ENCODE measurements around the gene TNRC18. TPM values are rescaled to one million over a fixed set of nuclear protein-coding genes. Genes with fewer than 3 reads are reported as not detected.

Gene TNRC18
- total and polyA plus RNA-seq, 2 of the 8 experiments (the other 6 are each of a cell fraction or from before 2014, with no cell fraction given) = 1.7 to 8.6 TPM

DNA sequence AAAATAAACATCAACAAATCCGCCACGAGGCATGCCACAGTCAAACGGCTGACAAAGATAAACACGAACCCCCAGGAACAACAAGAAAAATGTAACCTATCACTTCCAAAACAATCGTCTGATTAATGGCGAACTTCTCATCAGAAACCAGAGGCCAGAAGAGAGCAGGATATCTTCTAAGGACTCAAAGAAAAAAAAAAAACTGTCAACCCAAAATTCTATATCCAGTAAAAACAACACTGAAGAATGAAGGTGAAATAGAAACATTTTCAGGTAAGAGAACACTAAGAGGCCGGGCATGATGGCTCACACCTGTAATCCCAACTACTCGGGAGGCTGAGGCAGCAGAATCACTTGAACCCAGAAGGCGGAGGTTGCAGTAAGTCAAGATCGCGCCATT is 86.6 kb downstream of the TNRC18 start:
- H2BK5ac ChIP-seq (ENCODE audit: low read depth, low read length) = no peak overlapping the region
- no peak overlapping the region for H2BK15ac ChIP-seq (ENCODE audit: low read length)
- H3K56ac ChIP-seq (replicated peaks; ENCODE audit: insufficient read length, low read depth, low read length) = no peak overlapping the region
- no peak overlapping the region for H4K5ac ChIP-seq (ENCODE audit: insufficient read length, low read depth, low read length)
- H4K8ac ChIP-seq (ENCODE audit: extremely low read depth, insufficient read depth, low read length) = no peak overlapping the region
- no peak overlapping the region for H3K9ac ChIP-seq (replicated peaks in 1 of 4; ENCODE audit: extremely low read depth in 1 of 4, low read depth in 3 of 4, low read length in 3 of 4)
- FAIRE-seq = no peak
- 96% methylated on average over 11 of the region's 11 CpGs; no CpG with 5 or more reads in 1 of the 2 experiments for WGBS, 2 experiments (ENCODE audit: extremely low coverage in 1 of 2, insufficient coverage in 1 of 2, insufficient read length in 1 of 2, insufficient replicate concordance in 2 of 2, low coverage in 1 of 2, low lambda C conversion rate in 2 of 2, missing lambda C conversion rate in 1 of 2)
- no peaks in the 10 kb centered on the region for H4K20me1 ChIP-seq (replicated peaks in 1 of 2; ENCODE audit: control insufficient read depth in 1 of 2, insufficient read depth in 2 of 2, low read length in 2 of 2)
- no peak overlapping the region for H2AK5ac ChIP-seq (ENCODE audit: low read depth, low read length)
- H3K27me3 ChIP-seq (replicated peaks in 1 of 4; ENCODE audit: control insufficient read depth in 3 of 4, extremely low read depth in 1 of 4, insufficient read depth in 3 of 4, low read length in 3 of 4) = no peaks in the 10 kb centered on the region
- TF ChIP-seq, protein P1, sequence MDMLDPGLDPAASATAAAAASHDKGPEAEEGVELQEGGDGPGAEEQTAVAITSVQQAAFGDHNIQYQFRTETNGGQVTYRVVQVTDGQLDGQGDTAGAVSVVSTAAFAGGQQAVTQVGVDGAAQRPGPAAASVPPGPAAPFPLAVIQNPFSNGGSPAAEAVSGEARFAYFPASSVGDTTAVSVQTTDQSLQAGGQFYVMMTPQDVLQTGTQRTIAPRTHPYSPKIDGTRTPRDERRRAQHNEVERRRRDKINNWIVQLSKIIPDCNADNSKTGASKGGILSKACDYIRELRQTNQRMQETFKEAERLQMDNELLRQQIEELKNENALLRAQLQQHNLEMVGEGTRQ (IDR thresholded peaks at IDR 0.05; ENCODE audit: low read length) = no peak
- TF ChIP-seq SIN3A (conservative IDR thresholded peaks at IDR 0.05 in 1 of 2, IDR thresholded peaks at IDR 0.05 in 1 of 2; ENCODE audit: low read depth in 1 of 2, low read length in 2 of 2) = no peak
- TF ChIP-seq RFX5 (IDR thresholded peaks at IDR 0.05; ENCODE audit: borderline replicate concordance, low read depth, low read length) = no peak
- no peak for TF ChIP-seq KDM1A (IDR thresholded peaks at IDR 0.05; ENCODE audit: borderline replicate concordance, low read length)
- no peak for TF ChIP-seq CBX8 (IDR thresholded peaks at IDR 0.05; ENCODE audit: borderline replicate concordance, low read depth, low read length)
- no peak for TF ChIP-seq SRF (IDR thresholded peaks at IDR 0.05; ENCODE audit: low read depth, low read length)
- TF ChIP-seq JUND (IDR thresholded peaks at IDR 0.05; ENCODE audit: low read length) = no peak
- no peak for TF ChIP-seq GTF2F1 (IDR thresholded peaks at IDR 0.05; ENCODE audit: borderline replicate concordance, low read depth, low read length)
- TF ChIP-seq SIRT6 (IDR thresholded peaks at IDR 0.05; ENCODE audit: low read length) = no peak
- TF ChIP-seq TCF12 (IDR thresholded peaks at IDR 0.05; ENCODE audit: low read depth, low read length) = no peak
- no peak for TF ChIP-seq KDM4A (IDR thresholded peaks at IDR 0.05; ENCODE audit: low read depth, low read length, severe bottlenecking)
- no peaks in the 10 kb centered on the region for H3K23me2 ChIP-seq (ENCODE audit: low read depth, low read length)
- H3K4me1 ChIP-seq (replicated peaks in 1 of 4; ENCODE audit: control insufficient read depth in 3 of 4, insufficient read depth in 4 of 4, low read length in 3 of 4) = peaks cover 0 to 4% (median 0%) of the 10 kb centered on the region in 4 experiments; a peak in 1 of 7 replicates
- no peak overlapping the region for H2AFZ ChIP-seq (ENCODE audit: low read length)
- no peaks in the 10 kb centered on the region for H3K79me1 ChIP-seq (ENCODE audit: low read depth, low read length)
- no peak overlapping the region for H2BK20ac ChIP-seq (ENCODE audit: low read length)
- no peaks in the 10 kb centered on the region for H3K79me2 ChIP-seq (ENCODE audit: control insufficient read depth in 1 of 2, insufficient read depth in 2 of 2, low read length in 2 of 2)
- H2BK12ac ChIP-seq (ENCODE audit: low read depth, low read length) = no peak overlapping the region
- no peaks in the 10 kb centered on the region for H3K36me3 ChIP-seq (ENCODE audit: control insufficient read depth in 2 of 4, insufficient read depth in 4 of 4, low read length in 3 of 4)
- H3K9me3 ChIP-seq (ENCODE audit: insufficient read depth in 2 of 2, low read depth in 1 of 2, low read length in 1 of 2) = no peaks in the 10 kb centered on the region; a peak in 1 of 4 replicates
- H3K14ac ChIP-seq (ENCODE audit: insufficient read length) = no peak overlapping the region
- no peak overlapping the region for H3K4ac ChIP-seq (replicated peaks; ENCODE audit: insufficient read length, low read depth, low read length)
- ChIA-PET POLR2A (ENCODE audit: partially characterized antibody) (no interaction called here), CTCF (ENCODE audit: partially characterized antibody) (no interaction called here)
- no peak overlapping the region for H3K27ac ChIP-seq (ENCODE audit: low read depth, low read length)
- H2BK120ac ChIP-seq (replicated peaks; ENCODE audit: low read depth, low read length) = no peak overlapping the region
- no peak overlapping the region for H4K91ac ChIP-seq (replicated peaks; ENCODE audit: insufficient read length, low read length)
- DNase-seq (ENCODE audit: low read depth in 1 of 2, low spot score in 2 of 2) = no peak
- no peak overlapping the region for H3K18ac ChIP-seq (ENCODE audit: extremely low read depth, low read length)
- H3K4me3 ChIP-seq (ENCODE audit: extremely low read depth in 1 of 4, insufficient read depth in 2 of 4, low read depth in 3 of 4, low read length in 4 of 4) = no peak overlapping the region
- no peak overlapping the region for H3K4me2 ChIP-seq (ENCODE audit: insufficient read depth in 1 of 2, low read depth in 2 of 2, low read length in 2 of 2)
- H3K23ac ChIP-seq (ENCODE audit: insufficient read length) = no peak overlapping the region
